Measurements from ENCODE around the gene CAMK4.

CAMK4 gene

GRCh38 chr5:111223787-111224560 is at the start of gene CAMK4:
Gene CAMK4 (plus strand): TSS chr5:111224384. CDS start chr5:111224484, 100 bp downstream.
- peak; percentile 55 for DNase-seq (ENCODE audit: low read depth)

GRCh38 chr5:111183064-111183463 is 41.1 kb upstream of the CAMK4 start:
- no peak for DNase-seq (ENCODE audit: low read depth)

GRCh38 chr5:111187079-111187478 is 37.1 kb upstream of the CAMK4 start:
- DNase-seq (ENCODE audit: low read depth), result no peak

DNA sequence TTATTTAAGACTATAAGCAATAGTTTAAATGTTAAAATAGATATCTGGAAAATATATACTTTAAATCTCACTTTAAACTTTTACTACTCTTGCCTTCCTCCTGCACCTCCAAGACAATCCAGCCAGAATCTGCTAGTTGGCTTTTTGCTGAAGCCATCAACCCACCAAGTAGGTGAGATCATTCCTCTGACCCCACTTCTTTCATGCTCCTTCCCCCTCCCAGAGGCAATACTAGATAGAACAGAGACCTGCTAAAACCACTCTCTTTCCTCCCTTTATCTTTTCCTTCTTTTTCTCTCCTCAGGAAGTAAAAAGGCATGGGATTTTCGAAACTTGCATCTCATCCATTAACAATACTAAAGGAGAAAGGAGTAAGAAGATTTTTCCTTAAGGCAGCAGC is 30.1 kb upstream of the CAMK4 start:
- no peak for DNase-seq (ENCODE audit: low read depth)

DNA sequence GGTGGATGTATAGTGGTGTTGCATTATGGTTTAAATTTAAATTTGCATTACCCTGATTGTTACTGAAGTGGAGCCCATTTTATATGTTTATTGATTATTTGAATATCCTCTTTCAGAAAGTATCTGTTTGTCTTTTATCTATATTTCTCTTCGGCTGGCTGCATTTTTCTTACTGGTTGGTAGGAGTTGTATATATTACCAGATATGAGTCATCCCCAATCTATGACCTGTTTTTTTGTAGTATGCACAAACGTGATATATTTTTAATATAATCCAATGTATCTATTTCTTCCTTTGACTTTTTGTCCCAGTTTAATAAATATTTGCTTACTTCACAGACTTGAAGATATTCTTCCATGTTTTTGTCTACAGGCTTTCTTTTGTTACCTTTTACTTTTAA is 29.3 kb upstream of the CAMK4 start:
- DNase-seq (ENCODE audit: low read depth), result no peak

GRCh38 chr5:111197523-111197922 is 26.7 kb upstream of the CAMK4 start:
- no peak for DNase-seq (ENCODE audit: low read depth)

GRCh38 chr5:111198281-111198966 is 25.8 kb upstream of the CAMK4 start:
- no peak for DNase-seq (ENCODE audit: low read depth)

- DNase-seq (ENCODE audit: low read depth), result no peak
Observed at GRCh38 chr5:111200828-111201227, 23.4 kb upstream of the CAMK4 start.

GRCh38 chr5:111201705-111202104 is 22.5 kb upstream of the CAMK4 start:
- no peak for DNase-seq (ENCODE audit: low read depth)

DNA sequence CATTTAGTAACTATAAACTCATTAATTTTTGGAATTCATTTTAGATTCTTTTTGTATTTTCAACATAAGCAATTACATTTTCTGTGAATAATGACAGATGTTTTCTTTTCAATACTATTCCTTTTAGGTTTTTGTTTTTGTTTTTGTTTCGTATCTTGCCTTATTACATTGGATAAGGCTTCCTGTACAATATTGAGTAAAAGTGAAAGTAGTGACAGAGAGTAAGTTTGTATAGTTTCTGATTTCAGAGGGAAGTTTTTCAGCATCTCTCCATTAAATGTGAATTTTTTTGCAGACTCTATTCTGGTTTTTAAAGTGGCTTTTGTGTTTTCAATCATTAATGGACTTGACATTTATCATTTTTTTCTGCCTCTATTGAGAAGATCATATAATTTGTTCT is 12.8 kb upstream of the CAMK4 start:
- DNase-seq (ENCODE audit: low read depth), result no peak

GRCh38 chr5:111214052-111214742 is 10.0 kb upstream of the CAMK4 start:
- no peak for DNase-seq (ENCODE audit: low read depth)

- DNase-seq (ENCODE audit: low read depth), result no peak
Observed at GRCh38 chr5:111215971-111216370, 8.2 kb upstream of the CAMK4 start.

- DNase-seq (ENCODE audit: low read depth), result no peak
Observed at GRCh38 chr5:111221139-111221538, 3.0 kb upstream of the CAMK4 start.

DNA sequence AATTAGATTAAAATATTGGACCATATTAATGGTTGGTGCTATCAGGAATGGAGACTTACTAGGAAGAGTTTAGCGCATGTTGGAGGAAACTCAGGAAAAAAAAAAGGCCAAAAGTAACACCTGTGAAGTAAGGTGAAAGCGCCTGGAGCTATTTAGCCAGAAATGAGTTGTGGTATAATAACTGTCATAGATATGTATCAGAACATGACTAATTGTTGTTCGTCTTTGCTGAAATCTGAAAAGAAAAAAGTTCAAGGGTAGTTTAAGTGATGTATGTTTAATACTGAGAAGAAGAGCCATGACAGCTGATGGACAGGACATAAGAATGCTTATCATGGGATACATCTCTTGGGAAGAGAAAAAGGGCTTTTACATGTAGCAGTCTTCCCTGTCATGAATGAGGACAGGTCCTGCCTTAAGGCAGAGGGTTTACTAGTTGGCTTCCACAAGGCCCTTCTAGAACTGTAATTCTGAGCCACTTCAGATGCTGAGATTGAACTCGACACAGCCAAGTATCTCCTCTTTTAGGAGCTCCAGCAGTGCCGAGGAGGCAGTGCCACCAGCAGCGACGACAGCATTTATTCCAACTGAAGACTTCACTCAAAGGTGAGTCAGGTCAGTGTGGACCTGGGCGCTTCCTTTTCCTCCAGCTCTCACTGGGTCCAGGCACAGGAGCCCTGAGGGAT is 940 bp upstream of the CAMK4 start:
- no peak for DNase-seq (ENCODE audit: low read depth)

DNA sequence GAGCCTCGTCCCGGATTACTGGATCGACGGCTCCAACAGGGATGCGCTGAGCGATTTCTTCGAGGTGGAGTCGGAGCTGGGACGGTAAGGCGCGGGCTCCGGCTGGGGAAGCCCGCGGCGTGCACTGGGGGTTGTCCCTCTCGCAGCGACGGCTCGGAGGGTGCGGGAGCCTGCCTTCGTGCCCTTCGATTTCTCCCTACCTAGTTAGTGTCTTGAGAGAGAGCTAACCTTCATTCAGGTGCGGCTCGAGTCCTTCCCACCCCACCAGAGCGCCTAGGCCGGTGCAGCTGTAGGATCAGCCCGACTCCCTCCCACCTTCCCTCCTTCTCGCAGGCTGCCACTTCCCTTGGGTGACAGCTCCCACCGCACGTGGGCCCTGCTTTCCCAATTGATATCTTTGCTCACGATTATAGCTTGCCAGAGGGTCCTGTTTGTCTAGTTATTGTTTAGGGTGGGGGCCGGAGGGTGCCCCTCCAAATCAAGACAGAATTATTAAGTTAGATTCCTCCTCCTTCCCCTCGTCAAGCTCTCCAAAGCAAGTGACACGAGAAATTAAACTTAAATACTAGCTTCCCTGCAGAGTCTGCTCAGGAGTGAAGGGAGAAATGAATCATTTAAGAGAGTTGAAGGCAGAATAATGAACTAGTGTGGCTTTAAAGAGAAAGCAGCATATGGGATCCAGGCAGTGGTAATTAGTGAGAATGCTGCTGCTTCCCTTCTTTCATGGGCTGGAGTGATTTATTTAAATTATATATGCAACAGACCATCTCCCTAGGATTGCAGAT is 569 bp downstream of the CAMK4 start:
- no peak for DNase-seq (ENCODE audit: low read depth)

GRCh38 chr5:111225926-111226325 is 1.7 kb downstream of the CAMK4 start:
- DNase-seq (ENCODE audit: low read depth), result no peak

DNA sequence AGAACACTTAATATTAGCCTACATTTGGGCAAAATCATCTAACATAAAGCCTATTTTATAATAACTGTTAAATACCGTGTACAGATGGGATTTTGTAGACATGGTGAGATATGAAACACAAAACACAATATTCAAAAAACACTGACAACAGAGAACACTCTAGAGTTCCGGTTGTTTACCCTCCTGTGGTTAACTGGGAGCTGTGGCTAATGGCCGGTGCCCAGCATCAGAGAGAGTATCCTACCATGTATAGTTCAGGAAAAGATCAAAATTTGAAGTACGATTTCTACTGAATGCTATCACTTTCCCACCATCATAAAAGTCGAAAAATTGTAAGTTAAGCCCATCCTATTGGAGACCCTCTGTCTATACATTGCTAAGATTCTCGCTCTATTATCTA is 2.4 kb downstream of the CAMK4 start:
- no peak for DNase-seq (ENCODE audit: low read depth)

- no peak for DNase-seq (ENCODE audit: low read depth)
Observed at GRCh38 chr5:111227226-111227782, 3.1 kb downstream of the CAMK4 start.

DNA sequence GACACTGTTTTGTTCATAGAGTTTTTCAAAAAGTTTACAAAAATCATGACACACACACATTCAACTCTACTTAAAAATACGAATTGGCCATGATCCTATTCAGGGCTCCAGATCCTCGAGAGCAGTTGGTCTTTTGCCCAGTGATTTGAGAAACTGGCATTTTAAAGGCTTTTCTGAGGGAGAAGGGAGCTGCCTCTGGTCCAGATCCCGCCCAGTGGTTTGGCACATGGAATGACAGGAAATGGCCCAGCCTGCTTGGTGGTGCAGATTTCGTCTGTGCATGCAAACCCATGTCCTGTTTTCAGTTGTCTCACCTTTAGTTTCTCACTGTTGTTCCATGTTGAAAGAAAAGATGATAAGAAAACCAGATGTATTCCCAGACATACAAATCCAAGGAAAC is 3.6 kb downstream of the CAMK4 start:
- DNase-seq (ENCODE audit: low read depth), result no peak

GRCh38 chr5:111228520-111229220 is 4.5 kb downstream of the CAMK4 start:
- DNase-seq (ENCODE audit: low read depth), result no peak

Measured in stimulated activated CD8-positive, alpha-beta memory T cell treated with anti-CD3 and anti-CD28 coated beads, Interleukin-15, amount 100 ng/mL, for 1 hour (primary cell).